Thymus (tissue), 11 donors: Measurements from ENCODE around the gene NKX6-1. TPM values are rescaled to one million over a fixed set of nuclear protein-coding genes. Genes with fewer than 3 reads are reported as not detected.
A peak's percentile ranks its signal among the peaks of the same experiment; 100 is the strongest.

Source experiments
- DNase-seq, 9 donors: peaks; one replicate each; pipeline ENCODE4 v3.0.0-alpha.2; 2013; ENCODE audit warnings: low spot score in 9 of 9, low read depth in 6 of 9, missing footprints in 1 of 9
- H3K27ac ChIP-seq, 2 donors: one replicate each; pipeline ENCODE4 v1.5.1; 2013; ENCODE audit warnings: control low read depth in 1 of 2, low read depth in 1 of 2, low read length in 1 of 2, mild to moderate bottlenecking in 1 of 2, moderate library complexity in 1 of 2
- H3K27me3 ChIP-seq, 2 donors: one replicate each; pipeline ENCODE4 v1.5.1; 2013; ENCODE audit warnings: low read length in 1 of 2; ENCODE audit not compliant: control insufficient read depth in 2 of 2, insufficient read depth in 1 of 2
- H3K36me3 ChIP-seq, 2 donors: one replicate each; pipeline ENCODE4 v1.5.1; 2013; ENCODE audit warnings: low read length in 1 of 2, mild to moderate bottlenecking in 1 of 2, moderate library complexity in 1 of 2; ENCODE audit not compliant: control insufficient read depth in 2 of 2, insufficient read depth in 2 of 2
- H3K4me1 ChIP-seq, 2 donors: one replicate each; pipeline ENCODE4 v1.5.1; 2013; ENCODE audit warnings: low read length in 2 of 2; ENCODE audit not compliant: control insufficient read depth in 2 of 2, insufficient read depth in 2 of 2
- H3K4me3 ChIP-seq, 2 donors: one replicate each; pipeline ENCODE4 v1.5.1; 2013; ENCODE audit warnings: low read length in 2 of 2, control low read depth in 1 of 2, mild to moderate bottlenecking in 1 of 2
- H3K9me3 ChIP-seq, 2 donors: one replicate each; pipeline ENCODE4 v1.5.1; 2013; ENCODE audit warnings: low read length in 1 of 2, mild to moderate bottlenecking in 1 of 2; ENCODE audit not compliant: control insufficient read depth in 2 of 2, insufficient read depth in 1 of 2
- WGBS: extraction: QIAGEN DNeasy Blood & Tissue Kit; methylation state at CpG from one replicate; pipeline ENCODE4 v1.1.7; 2013; 5-methylcytosine and 5-hydroxymethylcytosine counted together
- polyA plus RNA-seq: library from polyadenylated mRNA; stranded (reverse); fragments of 200-250 nt; gene quantifications from one replicate; pipeline ENCODE4 v1.2.3, GENCODE V29; 2013
- total RNA-seq: library from RNA; stranded (reverse); fragments of 120-200 nt; gene quantifications from one replicate; pipeline ENCODE4 v1.2.4, GENCODE V29; 2013
- donor health status: healthy.

Gene NKX6-1
- total and polyA plus RNA-seq, 2 donors: under 0.01 to 0.07 TPM

- no peaks in the 10 kb centered on the region for H3K9me3 ChIP-seq
- peaks cover 0 to 10% of the 10 kb centered on the region in 2 donors for H3K27me3 ChIP-seq
- WGBS: 87% methylated on average over 2 of the region's 2 CpGs
- no peaks in the 10 kb centered on the region for H3K4me1 ChIP-seq
- H3K4me3 ChIP-seq: no peak overlapping the region
- no peak overlapping the region for H3K27ac ChIP-seq
- no peaks in the 10 kb centered on the region for H3K36me3 ChIP-seq
- no peak for DNase-seq
These were observed 16.0 kb upstream of the NKX6-1 start for GRCh38 chr4:84515075-84515474.

GRCh38 chr4:84512277-84512676, 13.2 kb upstream of the NKX6-1 start:
- Histone ChIP-seq H3K27ac (no peak overlapping the region), H3K9me3 (no peaks in the 10 kb centered on the region), H3K27me3 (peaks cover 0 to 13% of the 10 kb centered on the region in 2 donors), H3K36me3 (no peaks in the 10 kb centered on the region), H3K4me1 (no peaks in the 10 kb centered on the region), H3K4me3 (no peak overlapping the region)
- DNase-seq: no peak
- WGBS: 88% methylated on average over 5 of the region's 5 CpGs

GRCh38 chr4:84511703-84512102, 12.6 kb upstream of the NKX6-1 start:
- 89% methylated on average over 3 of the region's 3 CpGs for WGBS
- Histone ChIP-seq H3K9me3 (no peaks in the 10 kb centered on the region), H3K27me3 (peaks cover 0 to 13% of the 10 kb centered on the region in 2 donors), H3K27ac (no peak overlapping the region), H3K4me1 (no peaks in the 10 kb centered on the region), H3K36me3 (no peaks in the 10 kb centered on the region), H3K4me3 (no peak overlapping the region)
- DNase-seq: no peak

- H3K27ac ChIP-seq: no peak overlapping the region
- no peaks in the 10 kb centered on the region for H3K9me3 ChIP-seq
- H3K36me3 ChIP-seq: no peaks in the 10 kb centered on the region
- 87% methylated on average over 5 of the region's 5 CpGs for WGBS
- no peak overlapping the region for H3K4me3 ChIP-seq
- H3K27me3 ChIP-seq: peaks cover 13 to 40% of the 10 kb centered on the region in 2 donors
- H3K4me1 ChIP-seq: no peaks in the 10 kb centered on the region
- DNase-seq: no peak
These were observed 8.8 kb upstream of the NKX6-1 start for GRCh38 chr4:84507941-84508340.

GRCh38 chr4:84504821-84505220, 5.7 kb upstream of the NKX6-1 start:
- Histone ChIP-seq H3K27me3 (peaks cover 39 to 61% of the 10 kb centered on the region in 2 donors), H3K36me3 (no peaks in the 10 kb centered on the region), H3K9me3 (peaks cover 2 to 4% of the 10 kb centered on the region in 2 donors), H3K27ac (no peak overlapping the region), H3K4me1 (no peaks in the 10 kb centered on the region), H3K4me3 (no peak overlapping the region)
- no peak for DNase-seq
- WGBS: 95% methylated on average over 2 of the region's 2 CpGs

- H3K27me3 ChIP-seq: peaks cover 49 to 70% of the 10 kb centered on the region in 2 donors
- H3K4me3 ChIP-seq: no peak overlapping the region
- H3K27ac ChIP-seq: no peak overlapping the region
- DNase-seq: peak in 5 of 9 donors; percentile 31 to 78 (median 37)
- 8% methylated on average over 19 of the region's 19 CpGs for WGBS
- peaks cover 4 to 7% of the 10 kb centered on the region in 2 donors for H3K4me1 ChIP-seq
- peaks cover 4 to 13% of the 10 kb centered on the region in 2 donors for H3K9me3 ChIP-seq
- no peaks in the 10 kb centered on the region for H3K36me3 ChIP-seq
These were observed 4.7 kb upstream of the NKX6-1 start for GRCh38 chr4:84503495-84504437.

GRCh38 chr4:84502955-84503373, 3.9 kb upstream of the NKX6-1 start:
- 13% methylated on average over 18 of the region's 18 CpGs for WGBS
- H3K4me3 ChIP-seq: no peak overlapping the region

GRCh38 chr4:84502333-84502954, 3.4 kb upstream of the NKX6-1 start:
- WGBS: 17% methylated on average over 14 of the region's 14 CpGs
- Histone ChIP-seq H3K9me3 (peaks cover 4 to 18% of the 10 kb centered on the region in 2 donors), H3K27me3 (peaks cover 54 to 82% of the 10 kb centered on the region in 2 donors), H3K4me3 (no peak overlapping the region), H3K4me1 (peaks cover 6 to 17% of the 10 kb centered on the region in 2 donors), H3K27ac (no peak overlapping the region), H3K36me3 (no peaks in the 10 kb centered on the region)
- no peak for DNase-seq

More at GRCh38 chr4:84502955-84503373, 3.9 kb upstream of the NKX6-1 start:
- DNase-seq: no peak
- Histone ChIP-seq H3K4me1 (peaks cover 4 to 14% of the 10 kb centered on the region in 2 donors), H3K9me3 (peaks cover 4 to 16% of the 10 kb centered on the region in 2 donors), H3K27ac (no peak overlapping the region), H3K36me3 (no peaks in the 10 kb centered on the region), H3K27me3 (peaks cover 50 to 77% of the 10 kb centered on the region in 2 donors)

GRCh38 chr4:84501721-84502267, 2.7 kb upstream of the NKX6-1 start:
- no peak for DNase-seq
- Histone ChIP-seq H3K36me3 (no peaks in the 10 kb centered on the region), H3K27me3 (peaks cover 61 to 88% of the 10 kb centered on the region in 2 donors), H3K4me1 (peaks cover 6 to 22% of the 10 kb centered on the region in 2 donors), H3K4me3 (no peak overlapping the region), H3K9me3 (peaks cover 4 to 25% of the 10 kb centered on the region in 2 donors), H3K27ac (no peak overlapping the region)
- 9% methylated on average over 33 of the region's 33 CpGs for WGBS
